IPS DF 4.7 (cell line): ENCODE results near the gene SMIM41.

Experiments used
- DNase-seq: peaks from one replicate; pipeline ENCODE4 v3.0.0-alpha.2; 2013; ENCODE audit warnings: low spot score; ENCODE audit errors: extremely low read depth

SMIM41 gene

GRCh38 chr12:52079576-52080402, at the start of gene SMIM41:
Gene SMIM41, plus strand, starts transcription at chr12:52079704. Its CDS starts 76 bp downstream, at chr12:52079780.
- DNase-seq: no peak

- no peak for DNase-seq
These were observed 47.1 kb upstream of the SMIM41 start for GRCh38 chr12:52032446-52032803.

GRCh38 chr12:52032804-52033445, 46.6 kb upstream of the SMIM41 start:
- DNase-seq: no peak

- DNase-seq: no peak
These were observed 45.9 kb upstream of the SMIM41 start for GRCh38 chr12:52033446-52034140.

GRCh38 chr12:52035190-52035589, 44.3 kb upstream of the SMIM41 start:
- no peak for DNase-seq

GRCh38 chr12:52035926-52036325, 43.6 kb upstream of the SMIM41 start:
- no peak for DNase-seq

- no peak for DNase-seq
These were observed 42.8 kb upstream of the SMIM41 start for GRCh38 chr12:52036587-52037171.

GRCh38 chr12:52037248-52037861, 42.1 kb upstream of the SMIM41 start:
- no peak for DNase-seq

- no peak for DNase-seq
These were observed 41.1 kb upstream of the SMIM41 start for GRCh38 chr12:52038447-52038846.

- no peak for DNase-seq
These were observed 38.5 kb upstream of the SMIM41 start for GRCh38 chr12:52041035-52041434.

GRCh38 chr12:52041695-52042123, 37.8 kb upstream of the SMIM41 start:
- DNase-seq: no peak

- no peak for DNase-seq
These were observed 36.7 kb upstream of the SMIM41 start for GRCh38 chr12:52042706-52043385.

- DNase-seq: no peak
These were observed 35.9 kb upstream of the SMIM41 start for GRCh38 chr12:52043386-52044212.

- no peak for DNase-seq
These were observed 35.1 kb upstream of the SMIM41 start for GRCh38 chr12:52044292-52044983.

- no peak for DNase-seq
These were observed 33.7 kb upstream of the SMIM41 start for GRCh38 chr12:52045794-52046199.

- DNase-seq: no peak
These were observed 32.6 kb upstream of the SMIM41 start for GRCh38 chr12:52046859-52047258.

GRCh38 chr12:52049286-52049685, 30.2 kb upstream of the SMIM41 start:
- no peak for DNase-seq

- DNase-seq: no peak
These were observed 29.8 kb upstream of the SMIM41 start for GRCh38 chr12:52049688-52050087.

GRCh38 chr12:52050116-52050757, 29.3 kb upstream of the SMIM41 start:
- no peak for DNase-seq
